GM10266 (cell line): Measurements from ENCODE around the gene SGPP1.

ENCODE experiments used
- DNase-seq: peaks from one replicate; pipeline ENCODE4 v3.0.0; 2012; ENCODE audit errors: extremely low spot score
- CTCF ChIP-seq: IDR thresholded peaks from 2 replicates; pipeline ENCODE4 v1.5.1; 2012; ENCODE audit warnings: mild to moderate bottlenecking, low read depth; ENCODE audit not compliant: control insufficient read depth, insufficient read depth; ENCODE audit errors: missing control alignments

Gene SGPP1

GRCh38 chr14:63727736-63728728 is at the start of gene SGPP1:
SGPP1 (minus strand) TSS chr14:63728065; CDS start chr14:63727944, 121 bp downstream.
- TF ChIP-seq CTCF: peak; percentile 55

GRCh38 chr14:63777024-63777423 is 49.2 kb upstream of the SGPP1 start:
- no peak for DNase-seq
- no peak for TF ChIP-seq CTCF

More at GRCh38 chr14:63727736-63728728, at the start of gene SGPP1:
- peak; percentile 95 for DNase-seq

- no peak for TF ChIP-seq CTCF
- DNase-seq: no peak
These were observed 45.6 kb upstream of the SGPP1 start for GRCh38 chr14:63773504-63773903.

DNA sequence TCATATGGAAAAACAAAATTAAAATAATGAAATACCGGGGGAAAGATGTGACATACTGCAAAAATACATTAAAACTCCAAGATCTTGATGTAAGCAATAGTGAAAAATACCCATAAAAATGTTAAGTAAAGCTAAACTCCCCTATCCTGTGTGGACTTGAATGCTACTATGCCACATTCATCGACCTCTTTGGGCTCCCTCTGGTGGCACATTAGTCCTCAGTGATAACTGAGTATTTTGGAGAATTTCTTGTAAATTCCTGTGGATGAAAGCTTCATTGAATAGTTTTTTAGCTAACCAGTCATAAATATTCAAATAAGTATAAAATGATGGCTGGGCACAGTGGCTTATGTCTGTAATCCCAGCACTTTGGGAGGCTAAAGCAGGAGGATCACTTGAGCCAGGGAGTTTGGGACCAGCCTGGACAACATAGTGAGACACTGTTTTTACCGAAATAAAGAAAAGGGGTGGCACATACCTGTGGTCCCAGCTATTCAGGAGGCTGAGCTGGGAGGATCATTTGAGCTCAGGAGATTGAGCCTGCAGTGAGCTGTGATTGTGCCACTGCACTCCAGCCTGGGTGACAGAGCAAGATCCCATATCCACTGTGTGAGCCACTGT is 42.4 kb upstream of the SGPP1 start:
- peak; percentile 49 for DNase-seq

DNA sequence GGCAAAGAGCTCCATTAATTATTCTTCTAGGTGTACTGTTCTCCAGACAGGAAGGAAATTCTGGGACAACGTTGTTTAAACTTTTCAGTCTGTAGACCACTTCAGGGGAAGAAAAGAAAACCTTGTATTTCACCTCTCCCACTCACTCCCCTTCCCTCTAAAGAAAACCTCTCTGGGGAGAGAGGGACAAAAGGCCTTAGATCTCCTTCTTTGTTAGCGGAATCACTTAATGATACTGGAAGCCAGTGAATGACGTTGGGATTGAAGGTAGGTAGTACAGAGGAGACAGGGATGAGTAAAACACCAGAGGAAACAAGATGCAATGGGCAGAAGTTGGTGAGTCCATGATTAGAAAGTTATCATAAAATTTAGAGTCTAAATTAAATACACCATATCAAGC is 38.7 kb upstream of the SGPP1 start:
- TF ChIP-seq CTCF: no peak
- DNase-seq: no peak

More for the DNA sequence above, 42.4 kb upstream of the SGPP1 start:
- TF ChIP-seq CTCF: peak; percentile 70

- TF ChIP-seq CTCF: no peak
These were observed 36.8 kb upstream of the SGPP1 start for GRCh38 chr14:63764620-63765139.

More at GRCh38 chr14:63764620-63765139, 36.8 kb upstream of the SGPP1 start:
- DNase-seq: no peak
